WTC11 (cell line): ENCODE measurements around the gene MRAS. TPM values are rescaled to one million over a fixed set of nuclear protein-coding genes. Genes with fewer than 3 reads are reported as not detected.

Source experiments
- ATAC-seq: fragments of 200-7000 bp; cut with Tn5 transposase; 2 replicates; pipeline ENCODE4 v1.10.0; 2021; ENCODE audit warnings: mild to moderate bottlenecking, moderate library complexity
- CTCF ChIA-PET: fragments of 300-600 bp; sonication (Branson Sonifier 250); formaldehyde crosslinking; loops from one replicate; lab custom pipeline; 2021; ENCODE audit warnings: antibody characterized with exemption; lab: Charles Lee
- POLR2A ChIA-PET: fragments of 350-600 bp; sonication (Branson Sonifier 250); formaldehyde crosslinking; loops from one replicate; lab custom pipeline; 2021; ENCODE audit warnings: antibody characterized with exemption; lab: Charles Lee
- DNase-seq: peaks from one replicate; pipeline ENCODE4 v3.0.0; 2021; ENCODE audit warnings: low spot score
- H3K27ac Mint-ChIP-seq: 2 replicates; pipeline ENCODE4 v1.8.0; 2021; ENCODE audit warnings: mixed read lengths
- H3K27me3 Mint-ChIP-seq: 2 replicates; pipeline ENCODE4 v1.8.0; 2021; ENCODE audit warnings: low read depth, mild to moderate bottlenecking, moderate library complexity, mixed read lengths
- H3K36me3 Mint-ChIP-seq: 2 replicates; pipeline ENCODE4 v1.8.0; 2021; ENCODE audit warnings: mixed read lengths
- H3K4me1 Mint-ChIP-seq: 2 replicates; pipeline ENCODE4 v1.8.0; 2022; ENCODE audit warnings: mixed read lengths
- H3K4me3 Mint-ChIP-seq: 2 replicates; pipeline ENCODE4 v1.8.0; 2021; ENCODE audit warnings: mild to moderate bottlenecking, moderate library complexity, mixed read lengths
- H3K9me3 Mint-ChIP-seq: 2 replicates; pipeline ENCODE4 v1.8.0; 2021; ENCODE audit warnings: mixed read lengths
- IRF2 ChIP-seq: sonication (generic); formaldehyde crosslinking; IDR thresholded peaks from 2 replicates; pipeline ENCODE4 v1.8.0; 2022; ENCODE audit warnings: low read depth, missing genetic modification reagents, borderline replicate concordance
- JUN ChIP-seq: sonication (generic); formaldehyde crosslinking; IDR thresholded peaks from 2 replicates; pipeline ENCODE4 v1.8.0; 2023; ENCODE audit warnings: mild to moderate bottlenecking, missing genetic modification reagents
- PRRX2 ChIP-seq: fragments of 250-450 bp; sonication (Bioruptor Pico); IDR thresholded peaks from 2 replicates; pipeline ENCODE4 v1.8.0; 2021; ENCODE audit warnings: mild to moderate bottlenecking
- SMAD4 ChIP-seq: sonication (generic); formaldehyde crosslinking; IDR thresholded peaks from 2 replicates; pipeline ENCODE4 v1.8.0; 2022; ENCODE audit warnings: mild to moderate bottlenecking, missing genetic modification reagents
- ZNF138 ChIP-seq: sonication (generic); formaldehyde crosslinking; conservative IDR thresholded peaks from 2 replicates; pipeline ENCODE4 v1.8.1; 2022; ENCODE audit warnings: mild to moderate bottlenecking, moderate library complexity, missing genetic modification reagents
- total RNA-seq: library from RNA; stranded (reverse); gene quantifications from 3 replicates; pipeline ENCODE4 v1.2.3, GENCODE V29; 2021
- TF ChIP-seq, protein P1 (sequence below): fragments of 200-600 bp; IDR thresholded peaks from 2 replicates; pipeline ENCODE4 v1.8.0; 2022; ENCODE audit warnings: antibody characterized with exemption
- TF ChIP-seq, protein P2 (sequence below): fragments of 250-450 bp; sonication (Bioruptor Pico); IDR thresholded peaks from 2 replicates; pipeline ENCODE4 v1.9.0; 2021; ENCODE audit warnings: mild to moderate bottlenecking
- TF ChIP-seq, protein P3 (sequence below): sonication (generic); formaldehyde crosslinking; IDR thresholded peaks from 2 replicates; pipeline ENCODE4 v1.8.0; 2022; ENCODE audit warnings: mild to moderate bottlenecking, missing genetic modification reagents
- TF ChIP-seq, protein P4 (sequence below): sonication (generic); formaldehyde crosslinking; IDR thresholded peaks from 2 replicates; pipeline ENCODE4 v1.8.0; 2023; ENCODE audit warnings: mild to moderate bottlenecking, missing genetic modification reagents
- TF ChIP-seq, protein P5 (sequence below): fragments of 250-450 bp; sonication (Bioruptor Pico); IDR thresholded peaks from 2 replicates; pipeline ENCODE4 v1.8.0; 2021; ENCODE audit warnings: mild to moderate bottlenecking
- TF ChIP-seq, protein P6 (sequence below): sonication (generic); formaldehyde crosslinking; conservative IDR thresholded peaks from 2 replicates; pipeline ENCODE4 v1.8.1; 2022; ENCODE audit warnings: mild to moderate bottlenecking, missing genetic modification reagents
- TF ChIP-seq, protein P7 (sequence below): sonication (generic); formaldehyde crosslinking; IDR thresholded peaks from 2 replicates; pipeline ENCODE4 v1.8.1; 2022; ENCODE audit warnings: mild to moderate bottlenecking, moderate library complexity, missing genetic modification reagents
- TF ChIP-seq, protein P8 (sequence below): sonication (generic); formaldehyde crosslinking; IDR thresholded peaks from 2 replicates; pipeline ENCODE4 v1.8.0; 2022; ENCODE audit warnings: missing genetic modification reagents

MRAS gene
- total RNA-seq, 1 experiment from 2014 or later = 14.8 TPM

DNA sequence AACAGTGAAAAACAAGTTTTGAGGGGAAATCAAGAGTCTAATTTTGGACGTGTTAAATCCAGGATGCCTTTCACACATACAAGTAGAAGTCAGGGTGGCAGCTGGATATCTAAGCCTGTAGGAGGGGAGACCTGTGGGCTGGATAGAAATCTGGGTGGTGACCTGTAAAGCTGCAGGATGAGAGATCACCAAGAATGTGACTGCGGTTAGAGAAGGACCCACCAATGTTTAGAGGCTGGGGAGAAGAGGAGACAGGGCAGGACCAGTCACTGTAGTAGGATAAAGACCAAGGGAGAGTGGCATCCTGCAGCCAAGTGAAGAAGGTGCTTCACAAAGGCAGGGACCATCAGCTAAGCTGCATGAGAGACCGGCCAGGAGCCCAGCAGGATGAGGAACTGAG lies 36.2 kb downstream of the MRAS start (continued):
- no peak for TF ChIP-seq PRRX2
- TF ChIP-seq JUN (CRISPR knock-in tag) = no peak
- TF ChIP-seq, protein P1, sequence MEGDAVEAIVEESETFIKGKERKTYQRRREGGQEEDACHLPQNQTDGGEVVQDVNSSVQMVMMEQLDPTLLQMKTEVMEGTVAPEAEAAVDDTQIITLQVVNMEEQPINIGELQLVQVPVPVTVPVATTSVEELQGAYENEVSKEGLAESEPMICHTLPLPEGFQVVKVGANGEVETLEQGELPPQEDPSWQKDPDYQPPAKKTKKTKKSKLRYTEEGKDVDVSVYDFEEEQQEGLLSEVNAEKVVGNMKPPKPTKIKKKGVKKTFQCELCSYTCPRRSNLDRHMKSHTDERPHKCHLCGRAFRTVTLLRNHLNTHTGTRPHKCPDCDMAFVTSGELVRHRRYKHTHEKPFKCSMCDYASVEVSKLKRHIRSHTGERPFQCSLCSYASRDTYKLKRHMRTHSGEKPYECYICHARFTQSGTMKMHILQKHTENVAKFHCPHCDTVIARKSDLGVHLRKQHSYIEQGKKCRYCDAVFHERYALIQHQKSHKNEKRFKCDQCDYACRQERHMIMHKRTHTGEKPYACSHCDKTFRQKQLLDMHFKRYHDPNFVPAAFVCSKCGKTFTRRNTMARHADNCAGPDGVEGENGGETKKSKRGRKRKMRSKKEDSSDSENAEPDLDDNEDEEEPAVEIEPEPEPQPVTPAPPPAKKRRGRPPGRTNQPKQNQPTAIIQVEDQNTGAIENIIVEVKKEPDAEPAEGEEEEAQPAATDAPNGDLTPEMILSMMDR = no peak

DNA sequence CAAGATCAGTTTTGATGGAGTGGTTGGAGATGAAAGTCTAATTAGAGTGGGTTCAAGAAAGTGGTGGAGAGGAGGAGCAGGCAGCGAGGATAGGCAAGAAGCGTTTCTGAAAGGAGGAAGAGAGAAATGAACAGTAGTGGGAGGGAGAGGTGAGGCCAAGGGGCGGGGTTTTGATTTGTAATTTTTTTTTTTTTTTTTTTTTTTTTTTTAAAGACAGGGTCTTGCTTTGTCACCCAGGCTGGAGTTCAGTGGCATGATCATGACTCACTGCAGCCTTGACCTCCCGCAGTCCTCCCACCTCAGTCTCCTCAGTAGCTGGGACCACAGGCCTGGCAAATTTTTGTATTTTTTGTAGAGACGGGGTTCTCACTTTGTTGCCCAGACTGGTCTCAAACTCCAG lies 36.6 kb downstream of the MRAS start:
- POLR2A ChIA-PET = interaction anchor here (0.7 kb wide), 1 partner anchor 12 kb away, joined by 5 read pairs; no protein-coding TSS in a partner anchor
- no peak for DNase-seq
- Mint-ChIP-seq H3K4me3 (no peak overlapping the region), H3K36me3 (no peaks in the 10 kb centered on the region), H3K27me3 (no peaks in the 10 kb centered on the region; the same call in 1 of the 2 replicates), H3K27ac (no peak overlapping the region), H3K4me1 (peaks cover 6% of the 10 kb centered on the region), H3K9me3 (no peaks in the 10 kb centered on the region)
- CTCF ChIA-PET = interaction anchor here (1.0 to 1.5 kb wide), 3 partner anchors 12 to 37 kb away, joined by 3 to 5 read pairs (median 4); no protein-coding TSS in a partner anchor
- no peak for ATAC-seq
- TF ChIP-seq, protein P2, sequence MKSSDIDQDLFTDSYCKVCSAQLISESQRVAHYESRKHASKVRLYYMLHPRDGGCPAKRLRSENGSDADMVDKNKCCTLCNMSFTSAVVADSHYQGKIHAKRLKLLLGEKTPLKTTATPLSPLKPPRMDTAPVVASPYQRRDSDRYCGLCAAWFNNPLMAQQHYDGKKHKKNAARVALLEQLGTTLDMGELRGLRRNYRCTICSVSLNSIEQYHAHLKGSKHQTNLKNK (CRISPR knock-in tag) = no peak
- TF ChIP-seq IRF2 (CRISPR knock-in tag) (no peak), SMAD4 (CRISPR knock-in tag) (no peak)
- TF ChIP-seq, protein P3, sequence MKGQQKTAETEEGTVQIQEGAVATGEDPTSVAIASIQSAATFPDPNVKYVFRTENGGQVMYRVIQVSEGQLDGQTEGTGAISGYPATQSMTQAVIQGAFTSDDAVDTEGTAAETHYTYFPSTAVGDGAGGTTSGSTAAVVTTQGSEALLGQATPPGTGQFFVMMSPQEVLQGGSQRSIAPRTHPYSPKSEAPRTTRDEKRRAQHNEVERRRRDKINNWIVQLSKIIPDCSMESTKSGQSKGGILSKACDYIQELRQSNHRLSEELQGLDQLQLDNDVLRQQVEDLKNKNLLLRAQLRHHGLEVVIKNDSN = no peak
- TF ChIP-seq, protein P4, sequence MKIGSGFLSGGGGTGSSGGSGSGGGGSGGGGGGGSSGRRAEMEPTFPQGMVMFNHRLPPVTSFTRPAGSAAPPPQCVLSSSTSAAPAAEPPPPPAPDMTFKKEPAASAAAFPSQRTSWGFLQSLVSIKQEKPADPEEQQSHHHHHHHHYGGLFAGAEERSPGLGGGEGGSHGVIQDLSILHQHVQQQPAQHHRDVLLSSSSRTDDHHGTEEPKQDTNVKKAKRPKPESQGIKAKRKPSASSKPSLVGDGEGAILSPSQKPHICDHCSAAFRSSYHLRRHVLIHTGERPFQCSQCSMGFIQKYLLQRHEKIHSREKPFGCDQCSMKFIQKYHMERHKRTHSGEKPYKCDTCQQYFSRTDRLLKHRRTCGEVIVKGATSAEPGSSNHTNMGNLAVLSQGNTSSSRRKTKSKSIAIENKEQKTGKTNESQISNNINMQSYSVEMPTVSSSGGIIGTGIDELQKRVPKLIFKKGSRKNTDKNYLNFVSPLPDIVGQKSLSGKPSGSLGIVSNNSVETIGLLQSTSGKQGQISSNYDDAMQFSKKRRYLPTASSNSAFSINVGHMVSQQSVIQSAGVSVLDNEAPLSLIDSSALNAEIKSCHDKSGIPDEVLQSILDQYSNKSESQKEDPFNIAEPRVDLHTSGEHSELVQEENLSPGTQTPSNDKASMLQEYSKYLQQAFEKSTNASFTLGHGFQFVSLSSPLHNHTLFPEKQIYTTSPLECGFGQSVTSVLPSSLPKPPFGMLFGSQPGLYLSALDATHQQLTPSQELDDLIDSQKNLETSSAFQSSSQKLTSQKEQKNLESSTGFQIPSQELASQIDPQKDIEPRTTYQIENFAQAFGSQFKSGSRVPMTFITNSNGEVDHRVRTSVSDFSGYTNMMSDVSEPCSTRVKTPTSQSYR = no peak
- TF ChIP-seq, protein P5, sequence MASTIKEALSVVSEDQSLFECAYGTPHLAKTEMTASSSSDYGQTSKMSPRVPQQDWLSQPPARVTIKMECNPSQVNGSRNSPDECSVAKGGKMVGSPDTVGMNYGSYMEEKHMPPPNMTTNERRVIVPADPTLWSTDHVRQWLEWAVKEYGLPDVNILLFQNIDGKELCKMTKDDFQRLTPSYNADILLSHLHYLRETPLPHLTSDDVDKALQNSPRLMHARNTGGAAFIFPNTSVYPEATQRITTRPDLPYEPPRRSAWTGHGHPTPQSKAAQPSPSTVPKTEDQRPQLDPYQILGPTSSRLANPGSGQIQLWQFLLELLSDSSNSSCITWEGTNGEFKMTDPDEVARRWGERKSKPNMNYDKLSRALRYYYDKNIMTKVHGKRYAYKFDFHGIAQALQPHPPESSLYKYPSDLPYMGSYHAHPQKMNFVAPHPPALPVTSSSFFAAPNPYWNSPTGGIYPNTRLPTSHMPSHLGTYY (CRISPR knock-in tag) = no peak

DNA sequence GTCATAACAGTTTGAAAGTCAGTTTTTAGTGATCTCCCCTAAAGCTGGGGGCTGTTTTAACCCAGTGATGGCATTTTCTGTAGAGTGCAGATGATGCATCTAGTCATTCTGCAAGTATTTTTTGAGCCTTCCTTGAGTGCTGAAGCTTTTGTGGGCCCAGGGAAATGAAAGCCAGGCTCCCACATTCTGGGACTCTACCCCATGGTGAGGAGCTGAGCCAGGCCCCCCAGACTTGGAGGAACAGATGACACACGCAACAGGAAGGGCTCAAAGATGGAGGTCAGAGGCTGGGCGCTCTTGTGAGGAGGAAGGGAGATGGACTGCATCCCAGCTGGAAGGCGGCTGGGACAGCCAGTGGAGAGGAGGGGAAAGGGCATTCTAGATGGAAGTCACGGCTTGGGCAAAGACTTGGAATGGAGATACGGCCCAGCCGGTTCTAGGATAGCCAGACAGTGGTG lies 40.8 kb downstream of the MRAS start:
- H3K9me3 Mint-ChIP-seq = no peaks in the 10 kb centered on the region
- ATAC-seq (no peak), DNase-seq (no peak)
- H3K4me1 Mint-ChIP-seq = 0 out of 2 replicates have a peak, but pooled peaks cover 4% of the 10 kb centered on the region
- no peak overlapping the region for H3K4me3 Mint-ChIP-seq
- no peaks in the 10 kb centered on the region; the same call in 1 of the 2 replicates for H3K27me3 Mint-ChIP-seq
- peak overlapping the region; percentile 44 for H3K27ac Mint-ChIP-seq
- CTCF ChIA-PET = interaction anchor here (2.8 kb wide), 1 partner anchor 28 kb away, joined by 10 read pairs; no protein-coding TSS in a partner anchor
- no peak for TF ChIP-seq ZNF138 (CRISPR knock-in tag)
- TF ChIP-seq, protein P6, sequence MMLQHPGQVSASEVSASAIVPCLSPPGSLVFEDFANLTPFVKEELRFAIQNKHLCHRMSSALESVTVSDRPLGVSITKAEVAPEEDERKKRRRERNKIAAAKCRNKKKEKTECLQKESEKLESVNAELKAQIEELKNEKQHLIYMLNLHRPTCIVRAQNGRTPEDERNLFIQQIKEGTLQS (CRISPR knock-in tag) = no peak
- TF ChIP-seq, protein P7, sequence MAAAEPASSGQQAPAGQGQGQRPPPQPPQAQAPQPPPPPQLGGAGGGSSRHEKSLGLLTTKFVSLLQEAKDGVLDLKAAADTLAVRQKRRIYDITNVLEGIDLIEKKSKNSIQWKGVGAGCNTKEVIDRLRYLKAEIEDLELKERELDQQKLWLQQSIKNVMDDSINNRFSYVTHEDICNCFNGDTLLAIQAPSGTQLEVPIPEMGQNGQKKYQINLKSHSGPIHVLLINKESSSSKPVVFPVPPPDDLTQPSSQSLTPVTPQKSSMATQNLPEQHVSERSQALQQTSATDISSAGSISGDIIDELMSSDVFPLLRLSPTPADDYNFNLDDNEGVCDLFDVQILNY (CRISPR knock-in tag) = no peak
- TF ChIP-seq, protein P2 (CRISPR knock-in tag) = no peak
- TF ChIP-seq, protein P8, sequence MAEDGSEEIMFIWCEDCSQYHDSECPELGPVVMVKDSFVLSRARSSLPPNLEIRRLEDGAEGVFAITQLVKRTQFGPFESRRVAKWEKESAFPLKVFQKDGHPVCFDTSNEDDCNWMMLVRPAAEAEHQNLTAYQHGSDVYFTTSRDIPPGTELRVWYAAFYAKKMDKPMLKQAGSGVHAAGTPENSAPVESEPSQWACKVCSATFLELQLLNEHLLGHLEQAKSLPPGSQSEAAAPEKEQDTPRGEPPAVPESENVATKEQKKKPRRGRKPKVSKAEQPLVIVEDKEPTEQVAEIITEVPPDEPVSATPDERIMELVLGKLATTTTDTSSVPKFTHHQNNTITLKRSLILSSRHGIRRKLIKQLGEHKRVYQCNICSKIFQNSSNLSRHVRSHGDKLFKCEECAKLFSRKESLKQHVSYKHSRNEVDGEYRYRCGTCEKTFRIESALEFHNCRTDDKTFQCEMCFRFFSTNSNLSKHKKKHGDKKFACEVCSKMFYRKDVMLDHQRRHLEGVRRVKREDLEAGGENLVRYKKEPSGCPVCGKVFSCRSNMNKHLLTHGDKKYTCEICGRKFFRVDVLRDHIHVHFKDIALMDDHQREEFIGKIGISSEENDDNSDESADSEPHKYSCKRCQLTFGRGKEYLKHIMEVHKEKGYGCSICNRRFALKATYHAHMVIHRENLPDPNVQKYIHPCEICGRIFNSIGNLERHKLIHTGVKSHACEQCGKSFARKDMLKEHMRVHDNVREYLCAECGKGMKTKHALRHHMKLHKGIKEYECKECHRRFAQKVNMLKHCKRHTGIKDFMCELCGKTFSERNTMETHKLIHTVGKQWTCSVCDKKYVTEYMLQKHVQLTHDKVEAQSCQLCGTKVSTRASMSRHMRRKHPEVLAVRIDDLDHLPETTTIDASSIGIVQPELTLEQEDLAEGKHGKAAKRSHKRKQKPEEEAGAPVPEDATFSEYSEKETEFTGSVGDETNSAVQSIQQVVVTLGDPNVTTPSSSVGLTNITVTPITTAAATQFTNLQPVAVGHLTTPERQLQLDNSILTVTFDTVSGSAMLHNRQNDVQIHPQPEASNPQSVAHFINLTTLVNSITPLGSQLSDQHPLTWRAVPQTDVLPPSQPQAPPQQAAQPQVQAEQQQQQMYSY (CRISPR knock-in tag) = no peak
- POLR2A ChIA-PET = no interaction called here
- no peaks in the 10 kb centered on the region for H3K36me3 Mint-ChIP-seq
